22Rv1 (cell line): ENCODE results near the gene C12orf43.
A peak's percentile ranks its signal among the peaks of the same experiment; 100 is the strongest.

Experiments
- H3K27ac ChIP-seq: fragments of 450-650 bp; 2 replicates; pipeline ENCODE4 v1.5.1; 2017
- CTCF ChIP-seq: fragments of 450-650 bp; IDR thresholded peaks from 2 replicates; pipeline ENCODE4 v1.5.1; 2017; ENCODE audit warnings: mild to moderate bottlenecking
- ZFX ChIP-seq: fragments of 450-650 bp; IDR thresholded peaks from 2 replicates; pipeline ENCODE4 v1.6.1; 2017; ENCODE audit warnings: antibody characterized with exemption, borderline replicate concordance

C12orf43 gene

GRCh38 chr12:120971299-120972180, 44.7 kb downstream of the C12orf43 start:
- no peak for TF ChIP-seq ZFX
- peak; percentile 95 for TF ChIP-seq CTCF
- no peak overlapping the region for H3K27ac ChIP-seq

- H3K27ac ChIP-seq, result no peak overlapping the region
- TF ChIP-seq ZFX (no peak), CTCF (no peak)
Observed at GRCh38 chr12:120970310-120970709, 46.0 kb downstream of the C12orf43 start.

GRCh38 chr12:120965534-120966091, 50.7 kb downstream of the C12orf43 start:
- H3K27ac ChIP-seq, result no peak overlapping the region
- TF ChIP-seq CTCF (no peak), ZFX (no peak)

- H3K27ac ChIP-seq, result no peak overlapping the region
- TF ChIP-seq ZFX (no peak), CTCF (no peak)
Observed at GRCh38 chr12:120964298-120964697, 52.0 kb downstream of the C12orf43 start.

GRCh38 chr12:120962532-120963020, 53.7 kb downstream of the C12orf43 start:
- H3K27ac ChIP-seq, result peak overlapping the region; percentile 68
- TF ChIP-seq CTCF (no peak), ZFX (no peak)

GRCh38 chr12:120961604-120962531, 54.4 kb downstream of the C12orf43 start:
- TF ChIP-seq ZFX (no peak), CTCF (no peak)
- peak overlapping the region; percentile 68 for H3K27ac ChIP-seq
